Stimulated activated naive B cell treated with anti-CD40 and anti-IgM and Interleukin-4, amounts not matched to agents 10 μg/mL and 1 μg/mL and 100 μg/mL, for 72 hours (primary cell): ENCODE results near the gene UCK2.

ENCODE experiments used
- ATAC-seq, 2 donors: fragments of 150-1000 bp; cut with Tn5 transposase; replicated peaks; 2 replicates each; pipeline ENCODE4 v1.10.0; 2021; ENCODE audit warnings: moderate library complexity in 1 of 2
- DNase-seq: peaks from one replicate; pipeline ENCODE4 v3.0.0; 2021
- H3K27ac Mint-ChIP-seq: one replicate; pipeline ENCODE4 v1.8.0; 2022; ENCODE audit warnings: mild to moderate bottlenecking, mixed read lengths
- H3K27me3 Mint-ChIP-seq, 2 donors: one replicate each; pipeline ENCODE4 v1.8.0; 2022; ENCODE audit warnings: mixed read lengths in 2 of 2
- H3K36me3 Mint-ChIP-seq, 2 donors: one replicate each; pipeline ENCODE4 v1.8.0; 2022; ENCODE audit warnings: mixed read lengths in 2 of 2, mild to moderate bottlenecking in 1 of 2
- H3K4me1 Mint-ChIP-seq, 2 donors: one replicate each; pipeline ENCODE4 v1.8.0; 2022; ENCODE audit warnings: mixed read lengths in 2 of 2, mild to moderate bottlenecking in 1 of 2
- H3K4me3 Mint-ChIP-seq, 2 donors: one replicate each; pipeline ENCODE4 v1.8.0; 2022; ENCODE audit warnings: mild to moderate bottlenecking in 2 of 2, mixed read lengths in 2 of 2, moderate library complexity in 1 of 2
- H3K9me3 Mint-ChIP-seq, 2 donors: one replicate each; pipeline ENCODE4 v1.8.0; 2022; ENCODE audit warnings: mixed read lengths in 2 of 2, mild to moderate bottlenecking in 1 of 2

The UCK2 gene

DNA sequence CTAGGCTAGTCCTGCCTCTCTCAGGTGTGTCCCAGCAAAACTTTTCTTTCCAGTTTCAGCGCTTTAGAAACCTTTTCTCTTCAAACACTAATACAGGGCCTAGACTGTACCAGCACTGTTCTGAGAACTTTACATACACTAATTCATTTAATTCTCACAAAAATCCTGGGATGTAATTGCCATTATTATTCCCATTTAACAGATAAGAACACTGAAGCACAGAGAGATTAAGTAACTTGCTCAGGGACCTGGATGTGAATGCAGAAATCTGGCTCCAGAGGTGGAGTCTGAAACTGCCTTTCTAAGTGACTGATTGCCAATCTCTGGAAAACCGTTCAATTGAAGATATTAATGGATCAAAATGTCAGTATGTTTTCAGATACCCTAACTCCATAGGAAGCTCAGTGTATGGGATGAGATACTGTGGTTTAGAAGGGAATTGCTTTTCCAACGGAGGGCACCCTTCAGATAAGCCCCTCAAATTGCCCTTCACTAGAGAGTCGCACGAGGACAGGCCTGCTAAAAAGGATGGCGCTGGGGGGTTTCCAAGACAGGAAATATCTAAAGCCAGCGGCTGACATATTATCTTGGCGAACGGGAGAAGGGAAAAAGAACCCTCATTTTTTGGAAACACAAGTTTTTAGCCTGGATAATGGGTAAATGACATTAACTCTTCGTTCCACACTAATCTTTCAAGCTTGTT is 698 bp upstream of the UCK2 start:
- H3K4me3 Mint-ChIP-seq = peak overlapping the region; percentile 89 to 91
- H3K9me3 Mint-ChIP-seq = no peaks in the 10 kb centered on the region
- peaks cover 14 to 32% of the 10 kb centered on the region in 2 donors for H3K4me1 Mint-ChIP-seq
- peaks cover 8 to 16% of the 10 kb centered on the region in 2 donors for H3K36me3 Mint-ChIP-seq
- DNase-seq (no peak), ATAC-seq (no peak)
- no peaks in the 10 kb centered on the region for H3K27me3 Mint-ChIP-seq
- H3K27ac Mint-ChIP-seq = peak overlapping the region; percentile 96

DNA sequence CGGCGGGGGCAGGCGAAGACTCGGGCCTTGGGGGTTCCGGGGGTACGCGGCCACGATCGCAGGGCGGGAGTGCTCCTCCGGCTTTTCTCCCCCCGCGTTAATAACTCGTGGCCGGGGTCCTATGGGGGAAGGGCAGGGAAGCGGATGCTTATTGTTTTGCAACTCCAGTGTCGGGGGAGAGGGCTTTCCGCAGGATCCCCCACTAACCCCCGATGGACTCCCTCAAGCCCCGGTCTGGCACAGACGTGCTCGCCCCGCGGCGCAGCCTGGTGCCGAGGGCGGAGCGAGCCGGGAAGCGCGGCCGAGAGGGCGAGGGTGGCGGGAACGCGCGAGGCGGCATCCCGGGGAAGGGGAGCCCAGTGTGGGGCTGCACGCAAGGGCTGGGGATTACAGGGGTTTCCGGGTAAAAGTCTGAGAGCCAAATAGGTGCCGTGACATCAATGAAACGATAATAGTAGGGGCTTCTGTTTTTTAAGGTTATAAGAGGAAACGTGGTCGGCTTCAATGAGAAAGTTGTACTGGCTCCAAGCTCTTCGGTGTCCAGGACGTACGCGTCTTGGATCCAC is 772 bp downstream of the UCK2 start:
- Mint-ChIP-seq H3K4me1 (peaks cover 15 to 39% of the 10 kb centered on the region in 2 donors), H3K36me3 (peaks cover 11 to 16% of the 10 kb centered on the region in 2 donors), H3K4me3 (peak overlapping the region; percentile 89 to 96), H3K27ac (peak overlapping the region; percentile 94), H3K27me3 (no peaks in the 10 kb centered on the region), H3K9me3 (no peaks in the 10 kb centered on the region)
- peak; percentile 54 for DNase-seq
- ATAC-seq = peak; percentile 64 to 65

DNA sequence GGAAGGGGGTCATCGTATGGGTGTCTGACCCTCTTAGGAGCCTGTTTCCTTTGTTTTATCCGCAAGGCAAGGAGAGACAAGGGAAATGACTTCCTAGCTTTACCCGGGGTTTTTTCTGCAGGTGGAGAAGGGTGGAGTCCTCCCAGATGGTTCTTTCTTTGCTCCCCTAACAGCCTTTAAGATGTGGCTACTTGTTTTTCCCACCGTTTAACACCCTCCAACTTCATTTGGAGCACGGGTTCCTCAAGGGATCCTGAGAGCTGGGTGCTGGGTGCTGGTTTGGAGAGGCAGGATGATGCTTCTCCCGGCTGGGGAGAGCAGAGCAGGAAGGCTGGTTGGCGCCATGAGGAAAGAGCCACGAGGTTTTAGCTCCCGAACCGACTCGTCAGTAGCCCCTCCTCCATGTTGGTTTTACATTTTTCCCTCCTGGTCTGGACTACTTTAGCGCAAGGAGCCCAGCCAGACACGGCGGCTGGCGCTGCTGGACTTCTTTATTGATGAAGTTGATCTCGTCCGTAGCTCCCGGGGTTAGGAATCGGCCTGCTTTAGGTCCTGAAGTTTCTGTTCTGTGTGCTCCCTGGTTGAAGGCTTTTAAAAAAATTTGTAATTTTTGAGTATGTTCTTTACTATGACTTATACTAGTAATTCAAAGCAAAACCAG is 1.4 kb downstream of the UCK2 start:
- H3K36me3 Mint-ChIP-seq = peaks cover 12 to 19% of the 10 kb centered on the region in 2 donors
- H3K4me3 Mint-ChIP-seq = peak overlapping the region; percentile 89 to 96
- peak overlapping the region; percentile 94 for H3K27ac Mint-ChIP-seq
- no peaks in the 10 kb centered on the region for H3K9me3 Mint-ChIP-seq
- ATAC-seq (peak; percentile 2 to 3), DNase-seq (peak; percentile 18)
- peaks cover 18 to 43% of the 10 kb centered on the region in 2 donors for H3K4me1 Mint-ChIP-seq
- H3K27me3 Mint-ChIP-seq = no peaks in the 10 kb centered on the region

DNA sequence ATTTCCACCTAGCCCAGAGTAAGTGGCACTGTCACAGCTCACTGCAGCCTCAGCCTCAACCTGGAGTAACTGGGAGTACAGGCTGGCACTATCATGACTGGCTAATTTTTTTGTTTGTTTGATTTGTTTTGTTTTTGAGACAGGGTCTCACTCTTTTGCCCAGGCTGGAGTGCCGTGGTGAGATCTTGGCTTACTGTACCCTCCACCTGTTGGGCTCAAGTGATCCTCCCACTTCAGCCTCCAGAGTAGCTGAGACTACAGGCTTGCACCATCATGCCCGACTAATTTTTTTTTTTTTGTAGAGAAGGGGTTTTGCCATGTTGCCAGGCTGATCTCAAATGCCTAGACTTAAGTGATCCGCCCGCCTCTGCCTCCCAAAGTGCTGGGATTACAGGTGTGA is 2.5 kb downstream of the UCK2 start:
- DNase-seq (no peak), ATAC-seq (no peak)
- peaks cover 12 to 19% of the 10 kb centered on the region in 2 donors for H3K36me3 Mint-ChIP-seq
- H3K27me3 Mint-ChIP-seq = no peaks in the 10 kb centered on the region
- H3K4me3 Mint-ChIP-seq = peak overlapping the region in 1 of 2 donors; percentile 29
- H3K27ac Mint-ChIP-seq = no peak overlapping the region
- no peaks in the 10 kb centered on the region for H3K9me3 Mint-ChIP-seq
- H3K4me1 Mint-ChIP-seq = peaks cover 18 to 51% of the 10 kb centered on the region in 2 donors

DNA sequence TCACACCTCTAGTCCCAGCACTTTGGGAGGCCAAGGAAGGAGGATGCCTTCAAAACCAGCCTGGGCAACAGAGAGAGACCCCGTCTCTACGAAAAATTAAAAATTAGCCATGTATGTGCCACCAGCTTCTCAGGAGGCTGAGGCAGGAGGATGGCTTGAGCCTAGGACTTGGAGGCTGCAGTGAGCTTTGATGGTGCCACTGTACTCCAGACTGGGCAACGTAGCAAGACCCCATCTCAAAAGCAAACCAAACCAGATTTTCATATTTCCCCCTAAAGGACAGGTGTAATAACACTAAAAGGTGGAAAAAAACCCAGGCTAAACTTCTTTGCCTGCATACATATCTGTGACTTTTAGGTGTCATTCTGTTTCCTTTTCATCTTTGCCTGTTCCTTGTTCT is 3.7 kb downstream of the UCK2 start:
- Mint-ChIP-seq H3K27ac (no peak overlapping the region), H3K27me3 (no peaks in the 10 kb centered on the region), H3K4me1 (peaks cover 18 to 51% of the 10 kb centered on the region in 2 donors), H3K4me3 (no peak overlapping the region), H3K36me3 (peaks cover 12 to 19% of the 10 kb centered on the region in 2 donors), H3K9me3 (no peaks in the 10 kb centered on the region)
- DNase-seq (no peak), ATAC-seq (no peak)

DNA sequence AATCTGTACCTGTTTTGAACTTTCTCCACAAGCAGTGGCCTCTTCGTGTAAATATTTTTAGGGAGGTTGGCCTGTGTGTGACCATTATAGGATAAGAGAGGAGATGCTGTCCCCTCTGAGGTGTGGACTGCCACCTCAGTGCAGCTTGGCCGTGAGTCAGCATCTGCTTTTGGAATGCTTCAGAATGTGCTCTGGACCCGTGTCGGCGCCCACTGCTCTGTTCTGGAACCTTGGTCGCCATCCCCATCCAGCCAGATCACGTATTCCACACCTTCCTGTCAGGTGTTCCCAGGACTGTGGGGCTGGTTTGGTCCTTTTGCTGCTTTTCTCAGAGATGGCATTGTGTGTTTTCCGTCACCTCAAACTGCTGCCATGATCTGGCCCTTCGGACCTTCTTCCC is 5.5 kb downstream of the UCK2 start:
- H3K27me3 Mint-ChIP-seq = no peaks in the 10 kb centered on the region
- peaks cover 15 to 56% of the 10 kb centered on the region in 2 donors for H3K4me1 Mint-ChIP-seq
- peaks cover 14 to 25% of the 10 kb centered on the region in 2 donors for H3K36me3 Mint-ChIP-seq
- no peak for ATAC-seq
- no peak for DNase-seq
- no peaks in the 10 kb centered on the region for H3K9me3 Mint-ChIP-seq
- no peak overlapping the region for H3K4me3 Mint-ChIP-seq
- no peak overlapping the region for H3K27ac Mint-ChIP-seq

DNA sequence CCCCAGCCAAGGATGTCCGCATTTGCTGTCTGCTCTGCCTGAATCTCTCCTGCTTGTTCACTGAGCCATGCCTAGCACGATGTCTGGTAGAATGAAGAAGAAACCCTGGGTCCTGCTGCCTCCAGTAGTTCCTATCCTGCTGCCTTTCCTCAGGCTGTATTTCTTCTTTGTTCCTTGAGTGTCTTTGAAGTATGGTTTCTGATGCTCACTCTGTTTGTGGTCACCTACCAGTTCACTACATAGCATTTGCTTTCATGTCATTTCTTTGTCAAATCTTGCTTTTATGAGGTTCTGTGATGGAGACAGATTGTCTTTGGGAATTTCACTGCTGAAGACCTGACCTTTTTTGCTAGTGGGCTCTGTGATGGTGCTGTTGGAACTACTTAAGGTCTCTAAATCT is 5.9 kb downstream of the UCK2 start:
- H3K9me3 Mint-ChIP-seq = no peaks in the 10 kb centered on the region
- DNase-seq = no peak
- peaks cover 18 to 30% of the 10 kb centered on the region in 2 donors for H3K36me3 Mint-ChIP-seq
- no peak for ATAC-seq
- peak overlapping the region; percentile 16 for H3K27ac Mint-ChIP-seq
- peaks cover 18 to 58% of the 10 kb centered on the region in 2 donors for H3K4me1 Mint-ChIP-seq
- H3K27me3 Mint-ChIP-seq = no peaks in the 10 kb centered on the region
- no peak overlapping the region for H3K4me3 Mint-ChIP-seq

DNA sequence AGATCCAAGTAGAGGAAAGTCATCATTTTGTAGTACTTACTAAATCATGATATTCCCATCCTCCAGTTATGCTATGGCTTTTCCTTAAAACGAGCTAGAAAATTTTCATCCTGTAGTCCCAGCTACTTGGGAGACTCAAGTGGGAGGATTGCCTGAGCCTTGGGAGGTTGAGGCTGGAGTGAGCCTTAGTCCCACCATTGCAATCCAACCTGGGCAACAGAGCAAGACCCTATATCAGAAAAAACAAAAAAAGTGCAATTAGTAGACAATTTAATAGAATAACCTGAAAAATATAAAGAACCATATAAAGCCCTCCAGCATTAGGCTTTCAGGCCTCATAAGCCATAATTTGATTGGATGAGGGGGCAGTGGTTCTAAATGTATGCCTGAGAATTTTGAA is 6.8 kb downstream of the UCK2 start:
- Mint-ChIP-seq H3K27ac (no peak overlapping the region), H3K27me3 (no peaks in the 10 kb centered on the region), H3K9me3 (no peaks in the 10 kb centered on the region), H3K36me3 (peaks cover 18 to 32% of the 10 kb centered on the region in 2 donors), H3K4me1 (peaks cover 20 to 58% of the 10 kb centered on the region in 2 donors), H3K4me3 (no peak overlapping the region)
- DNase-seq = no peak
- ATAC-seq = no peak

DNA sequence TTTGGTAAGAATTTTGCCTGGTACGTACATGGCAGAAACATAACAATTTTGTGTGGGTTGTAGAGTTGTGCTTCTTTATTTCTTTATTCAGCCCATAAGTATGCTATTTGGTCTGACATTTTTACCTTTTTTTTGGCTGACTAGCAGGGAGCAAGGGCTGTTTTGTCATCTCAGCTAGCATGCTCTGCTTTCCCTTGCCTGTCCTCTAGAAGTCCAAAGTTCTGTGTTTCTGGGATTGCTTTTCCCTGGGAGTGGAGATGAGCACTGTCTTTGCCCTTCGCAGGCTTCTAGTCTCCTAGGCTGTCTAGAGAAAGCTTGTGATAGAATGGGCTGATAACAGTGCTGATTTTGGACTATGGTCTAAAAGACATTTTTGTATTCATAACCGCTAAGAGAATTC is 7.5 kb downstream of the UCK2 start:
- Mint-ChIP-seq H3K4me1 (peaks cover 15 to 56% of the 10 kb centered on the region in 2 donors), H3K4me3 (no peak overlapping the region), H3K27ac (no peak overlapping the region), H3K36me3 (peaks cover 18 to 30% of the 10 kb centered on the region in 2 donors), H3K27me3 (no peaks in the 10 kb centered on the region), H3K9me3 (no peaks in the 10 kb centered on the region)
- DNase-seq = no peak
- ATAC-seq = no peak

DNA sequence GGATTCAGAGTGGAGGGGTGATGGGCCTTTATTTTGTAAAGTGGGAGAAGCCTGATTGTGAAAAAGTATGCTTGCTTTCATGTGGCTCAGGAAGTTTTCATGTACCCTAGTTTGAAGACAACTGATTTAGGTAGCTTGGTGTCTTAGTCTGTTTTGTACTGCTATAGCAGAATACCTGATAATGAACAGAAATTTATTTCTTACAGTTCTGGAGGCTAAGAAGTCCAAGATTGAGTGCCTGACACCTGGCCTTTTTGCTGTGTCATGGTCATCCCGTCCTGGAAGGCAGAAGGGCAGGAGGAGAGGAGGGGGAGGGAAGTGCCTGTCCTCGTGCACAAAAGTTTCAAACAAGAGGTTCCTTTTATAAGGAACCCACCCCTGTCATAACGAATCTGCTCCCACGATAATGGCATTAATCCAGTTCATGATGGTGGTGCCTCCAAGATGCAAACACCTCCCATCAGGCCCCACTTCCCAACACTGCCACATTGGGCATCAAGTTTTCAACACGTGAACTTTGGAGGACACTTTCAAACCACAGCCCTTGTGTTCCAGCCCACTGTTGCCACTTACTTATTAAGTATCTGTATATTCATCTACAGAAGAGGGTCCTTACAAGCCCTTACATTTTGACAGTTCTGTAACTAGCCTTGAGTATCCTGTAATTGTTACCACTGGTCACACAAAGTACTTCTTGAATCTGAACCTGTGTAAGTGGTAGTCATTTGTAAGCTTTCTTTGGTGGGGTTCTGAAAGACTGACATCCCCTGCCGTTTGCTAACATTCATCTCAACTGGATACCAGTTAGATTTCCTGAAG is 9.5 kb downstream of the UCK2 start:
- no peak overlapping the region for H3K27ac Mint-ChIP-seq
- peaks cover 12 to 20% of the 10 kb centered on the region in 2 donors for H3K36me3 Mint-ChIP-seq
- ATAC-seq (no peak), DNase-seq (no peak)
- H3K4me3 Mint-ChIP-seq = no peak overlapping the region
- peaks cover 17 to 59% of the 10 kb centered on the region in 2 donors for H3K4me1 Mint-ChIP-seq
- H3K27me3 Mint-ChIP-seq = no peaks in the 10 kb centered on the region
- H3K9me3 Mint-ChIP-seq = no peaks in the 10 kb centered on the region

DNA sequence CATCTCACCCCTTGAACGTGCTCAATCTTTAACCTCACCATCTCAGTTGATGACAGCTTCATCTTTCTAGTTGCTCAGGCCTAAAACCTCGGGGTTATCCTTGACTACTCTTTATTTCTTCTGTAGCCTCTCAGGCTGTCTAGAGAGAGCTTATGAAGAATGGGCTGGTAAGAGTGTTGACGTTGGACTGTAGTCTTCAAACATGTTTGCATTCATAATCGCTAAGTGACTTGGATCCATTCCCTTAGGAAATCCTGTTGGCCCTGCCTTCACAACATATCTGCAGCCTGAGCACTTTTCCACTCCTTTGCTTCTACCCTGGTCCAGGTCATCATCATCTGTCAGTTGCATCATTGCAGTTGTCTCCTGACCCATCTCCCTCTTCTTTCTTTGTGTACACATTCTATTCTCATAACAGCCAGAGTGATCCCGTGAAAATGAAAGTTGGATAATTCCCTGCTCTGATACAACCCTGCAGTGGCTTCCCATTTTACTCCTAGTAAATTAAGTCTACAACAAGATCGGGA is 10.5 kb downstream of the UCK2 start:
- ATAC-seq = no peak
- peaks cover 19 to 26% of the 10 kb centered on the region in 2 donors for H3K36me3 Mint-ChIP-seq
- peaks cover 27 to 64% of the 10 kb centered on the region in 2 donors for H3K4me1 Mint-ChIP-seq
- no peak for DNase-seq
- H3K27ac Mint-ChIP-seq = no peak overlapping the region
- H3K27me3 Mint-ChIP-seq = no peaks in the 10 kb centered on the region
- no peaks in the 10 kb centered on the region for H3K9me3 Mint-ChIP-seq
- H3K4me3 Mint-ChIP-seq = no peak overlapping the region

DNA sequence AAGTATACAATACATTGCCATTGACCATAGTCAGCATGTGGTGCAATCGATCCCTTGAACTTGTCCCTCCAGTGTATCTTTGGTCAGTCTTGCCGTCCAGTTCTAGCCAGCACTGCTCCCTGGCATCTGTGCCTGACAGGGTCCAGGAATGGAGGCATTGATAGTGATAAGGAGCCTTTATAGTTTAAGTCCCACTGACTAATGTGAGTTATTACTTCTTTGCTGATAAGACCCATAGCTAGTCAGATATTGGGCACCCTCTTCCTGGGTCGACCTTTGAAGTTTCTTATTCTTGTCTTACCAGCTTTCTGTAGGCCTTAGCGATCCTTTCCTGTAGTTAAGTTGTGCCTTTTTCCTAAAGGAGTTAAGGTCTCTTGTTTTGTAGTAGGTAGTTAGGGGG is 13.0 kb downstream of the UCK2 start:
- DNase-seq = no peak
- ATAC-seq = no peak
- no peaks in the 10 kb centered on the region for H3K27me3 Mint-ChIP-seq
- H3K9me3 Mint-ChIP-seq = no peaks in the 10 kb centered on the region
- H3K4me1 Mint-ChIP-seq = peaks cover 29 to 72% of the 10 kb centered on the region in 2 donors
- H3K27ac Mint-ChIP-seq = no peak overlapping the region
- H3K36me3 Mint-ChIP-seq = peaks cover 20 to 22% of the 10 kb centered on the region in 2 donors
- H3K4me3 Mint-ChIP-seq = no peak overlapping the region

DNA sequence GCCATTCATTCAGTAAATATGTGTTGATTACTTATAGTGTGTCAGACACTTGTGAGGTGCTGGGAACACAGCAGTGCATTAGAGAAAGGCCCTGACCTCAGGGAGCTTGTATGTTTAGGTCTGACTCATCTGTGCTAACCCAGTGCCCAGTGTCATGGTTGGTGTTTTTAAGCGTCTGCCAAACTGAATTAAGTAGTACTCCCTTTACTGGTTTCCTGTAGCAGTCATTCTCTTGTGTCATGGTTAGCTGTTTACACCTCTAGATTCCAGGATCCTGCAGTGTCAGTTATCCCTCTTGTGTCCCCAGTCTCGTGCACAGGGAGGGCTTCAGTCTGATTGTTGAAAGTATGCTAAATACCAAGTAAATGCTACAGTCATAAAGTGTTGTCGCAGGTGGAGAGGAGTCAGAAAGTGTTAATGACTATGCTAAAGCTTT is 14.2 kb downstream of the UCK2 start:
- ATAC-seq (peak in 1 of 2 donors; percentile 71), DNase-seq (no peak)
- Mint-ChIP-seq H3K27ac (peak overlapping the region; percentile 26), H3K4me1 (peaks cover 30 to 75% of the 10 kb centered on the region in 2 donors), H3K36me3 (peaks cover 20 to 22% of the 10 kb centered on the region in 2 donors), H3K27me3 (no peaks in the 10 kb centered on the region), H3K4me3 (no peak overlapping the region), H3K9me3 (no peaks in the 10 kb centered on the region)
